ENCODE measurements around the gene NDE1.

GRCh38 chr16:15609286-15609649, 40.8 kb upstream of the NDE1 start:
- TF ChIP-seq CTCF (conservative IDR thresholded peaks at IDR 0.05 in 1 of 2, IDR thresholded peaks at IDR 0.05 in 1 of 2; ENCODE audit: low read depth in 1 of 2, low read length in 2 of 2) (no peak), EZH2 (IDR thresholded peaks at IDR 0.05; ENCODE audit: low read length, missing control alignments) (no peak)

Measured in fibroblast of lung (primary cell).